KMS-11 (cell line): Measurements from ENCODE around the gene SFI1.

Experiments
- H2AFZ ChIP-seq: fragments of 200-600 bp; sonication (generic); 2 replicates; pipeline ENCODE4 v1.6.1; 2016; ENCODE audit warnings: antibody characterized with exemption, mixed run types, low read depth
- H3K27ac ChIP-seq: fragments of 200-600 bp; sonication (generic); 2 replicates; pipeline ENCODE4 v1.6.1; 2016; ENCODE audit warnings: mild to moderate bottlenecking, mixed run types
- H3K27me3 ChIP-seq: fragments of 200-600 bp; sonication (generic); 2 replicates; pipeline ENCODE4 v1.6.1; 2017; ENCODE audit warnings: mild to moderate bottlenecking, low read depth, mixed run types, moderate library complexity; ENCODE audit not compliant: insufficient read depth
- H3K36me3 ChIP-seq: fragments of 200-600 bp; sonication (generic); 2 replicates; pipeline ENCODE4 v1.6.1; 2017; ENCODE audit warnings: mild to moderate bottlenecking, mixed run types; ENCODE audit not compliant: insufficient read depth
- H3K4me1 ChIP-seq: fragments of 200-600 bp; sonication (generic); 2 replicates; pipeline ENCODE4 v1.6.1; 2016; ENCODE audit warnings: mild to moderate bottlenecking, low read depth, mixed run types; ENCODE audit not compliant: poor library complexity, severe bottlenecking
- H3K4me2 ChIP-seq: fragments of 200-600 bp; sonication (generic); 2 replicates; pipeline ENCODE4 v1.7.0; 2016; ENCODE audit warnings: mild to moderate bottlenecking, mixed run types
- H3K4me3 ChIP-seq: fragments of 200-600 bp; sonication (generic); IDR thresholded peaks from 2 replicates; pipeline ENCODE4 v1.6.1; 2017; ENCODE audit warnings: low read depth, low read length, mixed read lengths; ENCODE audit not compliant: insufficient read depth
- H3K79me2 ChIP-seq: fragments of 200-600 bp; sonication (generic); 2 replicates; pipeline ENCODE4 v1.6.1; 2016; ENCODE audit warnings: low read depth, mixed run types; ENCODE audit not compliant: insufficient read depth
- H3K9ac ChIP-seq: fragments of 200-600 bp; sonication (generic); 2 replicates; pipeline ENCODE4 v1.6.1; 2016; ENCODE audit warnings: mild to moderate bottlenecking, mixed run types
- H4K20me1 ChIP-seq: fragments of 200-600 bp; sonication (generic); 2 replicates; pipeline ENCODE4 v1.6.1; 2016; ENCODE audit warnings: mild to moderate bottlenecking, mixed run types; ENCODE audit not compliant: insufficient read depth
- TF ChIP-seq, protein P1 (sequence below): fragments of 200-600 bp; sonication (generic); conservative IDR thresholded peaks from 2 replicates; pipeline ENCODE4 v1.6.1; 2017; ENCODE audit warnings: low read depth, mild to moderate bottlenecking, antibody characterized with exemption, low read length, moderate library complexity, mixed read lengths

The SFI1 gene

DNA sequence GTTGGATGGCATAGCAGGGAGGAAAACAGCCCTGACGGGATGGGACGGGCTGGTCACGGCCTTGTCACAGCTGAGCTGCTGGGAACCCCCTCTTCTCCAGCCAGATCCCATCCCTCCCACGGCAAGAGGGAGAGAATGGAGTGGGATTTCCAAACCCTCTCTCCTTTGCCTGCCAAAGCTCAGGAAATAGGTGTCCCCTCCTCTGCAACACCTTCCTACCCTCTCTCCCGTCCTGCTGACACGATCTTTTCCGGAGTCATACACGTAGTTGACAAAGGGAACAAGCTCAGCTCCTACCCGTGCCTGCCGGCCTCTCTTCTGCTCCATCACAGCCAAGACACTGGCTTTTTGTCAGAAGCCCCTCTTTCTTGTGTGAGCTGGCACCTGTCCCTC lies 117.6 kb downstream of the SFI1 start:
- TF ChIP-seq, protein P1, sequence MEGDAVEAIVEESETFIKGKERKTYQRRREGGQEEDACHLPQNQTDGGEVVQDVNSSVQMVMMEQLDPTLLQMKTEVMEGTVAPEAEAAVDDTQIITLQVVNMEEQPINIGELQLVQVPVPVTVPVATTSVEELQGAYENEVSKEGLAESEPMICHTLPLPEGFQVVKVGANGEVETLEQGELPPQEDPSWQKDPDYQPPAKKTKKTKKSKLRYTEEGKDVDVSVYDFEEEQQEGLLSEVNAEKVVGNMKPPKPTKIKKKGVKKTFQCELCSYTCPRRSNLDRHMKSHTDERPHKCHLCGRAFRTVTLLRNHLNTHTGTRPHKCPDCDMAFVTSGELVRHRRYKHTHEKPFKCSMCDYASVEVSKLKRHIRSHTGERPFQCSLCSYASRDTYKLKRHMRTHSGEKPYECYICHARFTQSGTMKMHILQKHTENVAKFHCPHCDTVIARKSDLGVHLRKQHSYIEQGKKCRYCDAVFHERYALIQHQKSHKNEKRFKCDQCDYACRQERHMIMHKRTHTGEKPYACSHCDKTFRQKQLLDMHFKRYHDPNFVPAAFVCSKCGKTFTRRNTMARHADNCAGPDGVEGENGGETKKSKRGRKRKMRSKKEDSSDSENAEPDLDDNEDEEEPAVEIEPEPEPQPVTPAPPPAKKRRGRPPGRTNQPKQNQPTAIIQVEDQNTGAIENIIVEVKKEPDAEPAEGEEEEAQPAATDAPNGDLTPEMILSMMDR = no peak
- no peak overlapping the region for H2AFZ ChIP-seq
- no peak overlapping the region for H3K9ac ChIP-seq
- no peak overlapping the region for H3K27ac ChIP-seq
- H3K4me1 ChIP-seq = peaks cover 8% of the 10 kb centered on the region
- H3K79me2 ChIP-seq = no peaks in the 10 kb centered on the region
- no peaks in the 10 kb centered on the region for H4K20me1 ChIP-seq
- no peak overlapping the region for H3K4me2 ChIP-seq
- H3K4me3 ChIP-seq = no peak overlapping the region
- no peaks in the 10 kb centered on the region for H3K36me3 ChIP-seq
- no peaks in the 10 kb centered on the region for H3K27me3 ChIP-seq

DNA sequence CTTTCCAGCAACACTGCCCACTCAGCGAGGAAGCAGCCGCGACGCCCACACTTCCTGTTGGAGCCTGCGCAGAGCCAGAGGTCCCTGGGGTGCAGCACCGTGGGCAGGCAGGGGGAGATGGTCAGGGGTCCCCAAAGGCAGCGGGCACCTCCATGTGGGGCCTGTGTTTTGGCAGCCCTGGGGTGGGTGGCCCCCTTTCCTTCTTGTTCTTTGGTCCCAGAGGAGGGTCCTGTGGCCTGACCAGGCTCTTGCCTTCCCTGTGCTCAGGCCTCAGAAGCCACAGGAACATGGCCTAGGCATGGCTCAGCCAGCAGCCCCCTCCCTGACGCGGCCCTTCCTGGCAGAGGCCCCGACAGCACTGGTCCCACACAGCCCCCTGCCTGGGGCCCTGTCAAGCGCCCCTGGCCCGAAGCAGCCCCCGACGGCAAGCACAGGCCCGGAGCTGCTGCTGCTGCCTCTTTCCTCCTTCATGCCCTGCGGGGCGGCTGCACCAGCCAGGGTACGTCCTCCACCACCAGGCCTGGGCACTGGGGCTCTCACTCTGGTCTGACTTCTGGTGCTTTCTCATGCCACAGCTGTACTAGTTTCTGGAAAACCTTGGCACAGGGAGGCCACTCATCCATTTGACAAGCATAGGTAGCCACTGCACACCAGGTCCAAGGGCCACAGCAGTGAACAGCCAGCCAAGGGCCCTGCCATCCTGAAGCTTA lies 118.6 kb downstream of the SFI1 start:
- H3K79me2 ChIP-seq = no peaks in the 10 kb centered on the region
- H3K4me1 ChIP-seq = peaks cover 8% of the 10 kb centered on the region
- TF ChIP-seq, protein P1 = no peak
- no peak overlapping the region for H3K27ac ChIP-seq
- no peaks in the 10 kb centered on the region for H3K36me3 ChIP-seq
- H2AFZ ChIP-seq = no peak overlapping the region
- H3K4me3 ChIP-seq = no peak overlapping the region
- no peaks in the 10 kb centered on the region for H4K20me1 ChIP-seq
- no peak overlapping the region for H3K4me2 ChIP-seq
- no peak overlapping the region for H3K9ac ChIP-seq
- H3K27me3 ChIP-seq = no peaks in the 10 kb centered on the region

DNA sequence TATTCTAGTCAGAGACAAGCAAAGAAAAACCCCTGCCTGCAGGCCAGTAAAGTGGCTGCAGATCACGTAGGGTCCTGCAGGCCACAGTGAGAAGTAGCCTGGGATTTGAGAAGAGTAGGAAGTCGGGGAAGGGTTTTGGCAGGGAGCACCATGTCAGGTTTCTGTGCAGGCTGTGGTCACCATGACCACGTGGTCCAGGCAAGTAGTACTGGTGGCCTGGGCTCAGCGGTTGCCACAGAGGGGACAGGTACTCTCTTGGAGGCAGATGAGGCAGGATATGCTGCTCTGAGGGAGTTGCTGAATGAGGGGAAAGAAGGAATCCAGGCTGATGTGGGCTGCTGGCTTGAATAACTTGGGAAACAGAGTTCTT lies 119.1 kb downstream of the SFI1 start:
- H2AFZ ChIP-seq = no peak overlapping the region
- no peak overlapping the region for H3K4me2 ChIP-seq
- H3K4me3 ChIP-seq = no peak overlapping the region
- peaks cover 8% of the 10 kb centered on the region for H3K4me1 ChIP-seq
- no peaks in the 10 kb centered on the region for H3K27me3 ChIP-seq
- TF ChIP-seq, protein P1 = no peak
- no peaks in the 10 kb centered on the region for H3K36me3 ChIP-seq
- no peaks in the 10 kb centered on the region for H3K79me2 ChIP-seq
- no peak overlapping the region for H3K9ac ChIP-seq
- H4K20me1 ChIP-seq = no peaks in the 10 kb centered on the region
- no peak overlapping the region for H3K27ac ChIP-seq

DNA sequence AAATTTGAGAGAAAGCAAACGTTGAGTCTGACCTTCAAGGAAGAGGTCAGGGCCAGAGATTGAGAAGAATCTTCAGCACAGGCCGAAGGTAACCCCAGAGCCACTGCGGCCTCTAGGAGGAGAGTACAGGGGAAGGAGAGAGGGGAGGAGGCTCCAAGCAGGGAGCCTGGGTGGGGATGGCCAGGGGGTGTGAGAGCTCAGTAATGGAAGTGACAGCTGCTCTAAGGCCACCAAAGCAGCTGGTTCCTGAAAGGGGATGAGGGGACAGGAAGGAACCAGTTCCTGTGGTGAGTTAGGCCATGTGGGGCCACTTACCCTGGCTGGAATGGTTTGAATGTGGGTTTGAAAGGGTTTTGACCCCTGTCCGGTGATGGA lies 119.6 kb downstream of the SFI1 start:
- no peaks in the 10 kb centered on the region for H3K79me2 ChIP-seq
- H3K36me3 ChIP-seq = no peaks in the 10 kb centered on the region
- peaks cover 8% of the 10 kb centered on the region for H3K4me1 ChIP-seq
- H3K27ac ChIP-seq = no peak overlapping the region
- H3K4me2 ChIP-seq = no peak overlapping the region
- H2AFZ ChIP-seq = no peak overlapping the region
- TF ChIP-seq, protein P1 = no peak
- H3K4me3 ChIP-seq = no peak overlapping the region
- H4K20me1 ChIP-seq = no peaks in the 10 kb centered on the region
- H3K27me3 ChIP-seq = no peaks in the 10 kb centered on the region
- no peak overlapping the region for H3K9ac ChIP-seq
